HG03095 (cell line): ENCODE results near the gene PLXNA2.

Experiments used
- ATAC-seq: cut with Tn5 transposase; IDR thresholded peaks from one replicate; pipeline ENCODE4 v1.9.1; 2021; ENCODE audit warnings: moderate library complexity; ENCODE audit not compliant: unreplicated experiment

Gene PLXNA2

DNA sequence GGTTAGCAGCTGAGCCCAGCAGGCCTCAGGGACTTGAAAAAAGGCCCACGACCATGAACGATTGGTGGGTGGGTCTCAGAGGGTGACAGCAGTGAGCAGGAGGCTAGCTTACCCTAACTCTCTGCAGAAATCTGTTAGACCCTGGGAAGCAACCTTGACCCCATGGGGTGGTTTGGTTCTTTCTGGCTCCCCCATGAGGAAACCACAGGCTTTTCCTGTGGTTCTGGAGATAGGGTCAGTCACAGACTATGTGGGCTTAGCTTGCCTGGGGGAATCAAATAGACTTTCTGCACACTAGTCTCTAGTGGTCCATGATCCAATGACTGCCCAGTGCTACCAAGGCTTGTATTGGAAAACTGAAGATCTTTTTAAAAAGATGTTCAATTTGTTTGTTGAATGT is 118.1 kb downstream of the PLXNA2 start:
- no peak for ATAC-seq

DNA sequence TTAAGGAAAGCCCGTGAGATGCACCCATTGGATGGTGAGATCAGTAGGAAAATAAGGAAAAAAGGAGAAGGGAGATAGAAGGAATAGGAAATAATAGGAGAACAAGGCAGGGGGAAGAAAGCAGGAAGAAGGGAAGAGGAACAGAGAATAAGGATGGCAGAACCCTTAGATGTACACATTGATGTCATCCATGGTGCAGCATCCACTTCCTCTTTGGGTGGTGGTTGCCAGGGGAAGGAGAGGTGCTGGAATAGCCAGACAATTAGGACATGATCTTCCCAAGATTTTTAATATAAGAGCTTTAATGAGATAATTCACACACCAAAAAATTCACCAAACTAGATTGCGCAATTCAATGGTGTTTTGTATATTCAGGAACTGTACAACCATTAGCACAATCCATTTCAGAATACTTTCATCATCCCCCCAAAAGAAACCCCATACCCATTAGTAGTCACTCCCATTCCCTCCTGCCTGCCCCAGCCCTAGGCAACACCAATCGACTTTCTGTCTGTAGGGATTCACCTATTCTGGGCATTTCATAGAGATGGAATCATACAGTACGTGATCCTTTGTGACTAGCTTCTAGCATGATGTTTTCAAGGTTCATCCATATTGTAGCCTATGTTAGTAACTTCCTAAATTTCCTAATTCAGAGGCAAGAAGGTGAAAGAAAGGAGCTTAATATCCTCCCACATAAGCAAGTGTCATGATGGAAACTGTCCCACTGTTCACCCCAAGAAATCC is 121.4 kb downstream of the PLXNA2 start:
- no peak for ATAC-seq

GRCh38 chr1:208121813-208122364 is 122.3 kb downstream of the PLXNA2 start:
- ATAC-seq: no peak

- no peak for ATAC-seq
Measured at GRCh38 chr1:208120431-208120790, 123.8 kb downstream of the PLXNA2 start.

DNA sequence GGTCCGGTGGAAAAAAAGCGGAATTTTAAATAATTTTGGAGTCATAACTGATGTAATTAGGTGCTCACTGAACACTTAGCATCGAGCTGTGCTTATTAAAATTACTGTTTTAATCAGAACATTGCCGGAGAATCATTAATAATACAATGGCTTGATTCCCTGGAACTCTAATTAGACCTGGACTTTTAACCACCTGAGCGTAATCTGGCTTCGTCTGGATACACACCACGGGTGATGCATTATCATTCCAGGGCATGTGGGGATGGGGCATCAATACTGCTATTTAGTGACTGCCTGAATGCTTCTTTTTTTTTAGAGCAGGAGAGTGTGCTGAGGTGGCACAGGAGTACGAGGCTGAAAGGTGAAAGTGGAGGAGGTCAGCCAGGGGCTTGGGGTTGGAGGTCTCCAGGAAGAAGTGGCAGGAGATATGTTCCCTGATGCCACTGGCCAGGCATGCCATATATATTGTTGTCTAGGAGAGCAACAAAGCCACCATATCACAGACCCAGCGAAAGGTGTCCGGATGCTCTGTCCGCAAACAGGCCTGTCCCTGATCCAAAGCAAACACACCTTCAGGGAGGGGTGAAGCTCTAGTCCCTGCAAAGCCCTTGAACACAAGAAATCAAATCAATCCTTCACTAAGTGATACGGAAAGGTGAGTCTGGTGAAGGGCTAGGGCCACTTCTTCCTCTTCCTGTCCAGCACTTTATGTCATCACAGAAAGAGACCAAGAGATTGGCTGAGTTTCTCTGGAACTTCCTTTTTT is 125.2 kb downstream of the PLXNA2 start:
- no peak for ATAC-seq

- no peak for ATAC-seq
Measured at GRCh38 chr1:208118306-208118705, 125.9 kb downstream of the PLXNA2 start.

DNA sequence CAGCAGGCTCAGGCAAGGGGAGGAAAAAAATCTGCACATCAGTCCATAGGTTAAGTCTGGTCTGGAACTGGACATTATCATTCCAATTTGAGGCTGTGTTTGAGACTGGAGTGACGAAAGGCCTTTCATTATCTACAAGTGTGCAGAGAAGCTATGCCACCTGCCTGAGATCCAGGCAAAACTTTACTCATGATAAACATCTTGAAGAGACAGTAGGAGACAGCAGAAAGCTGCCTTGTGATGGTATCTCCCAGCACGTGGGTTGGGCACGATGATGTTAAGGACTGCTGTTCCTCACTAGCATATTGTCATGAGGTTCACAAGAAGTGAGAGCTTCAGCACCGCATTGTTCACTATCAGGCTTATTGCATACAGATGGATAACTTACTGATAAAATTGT is 126.4 kb downstream of the PLXNA2 start:
- no peak for ATAC-seq

- ATAC-seq: no peak
Measured at GRCh38 chr1:208117409-208117808, 126.8 kb downstream of the PLXNA2 start.

- ATAC-seq: no peak
Measured at GRCh38 chr1:208115924-208116640, 128.1 kb downstream of the PLXNA2 start.

DNA sequence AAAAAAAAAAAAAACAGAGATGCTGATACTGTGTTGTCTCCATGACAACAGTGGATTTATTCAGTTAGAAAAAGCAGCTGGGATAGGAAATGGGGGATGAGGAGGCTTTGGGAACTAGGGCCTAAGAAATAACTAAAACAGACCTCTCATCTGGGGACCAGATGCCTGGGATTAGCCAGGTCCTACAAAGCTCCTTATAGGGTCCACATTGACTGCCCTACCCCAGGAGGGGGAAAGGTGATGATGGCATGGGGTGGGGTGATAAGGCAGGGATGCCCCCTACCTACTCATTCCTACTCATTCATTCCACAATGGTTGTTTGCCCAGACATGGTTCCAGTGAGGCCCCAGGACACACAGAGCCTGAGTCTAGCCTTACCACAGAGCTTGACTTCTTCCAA is 131.2 kb downstream of the PLXNA2 start:
- no peak for ATAC-seq

DNA sequence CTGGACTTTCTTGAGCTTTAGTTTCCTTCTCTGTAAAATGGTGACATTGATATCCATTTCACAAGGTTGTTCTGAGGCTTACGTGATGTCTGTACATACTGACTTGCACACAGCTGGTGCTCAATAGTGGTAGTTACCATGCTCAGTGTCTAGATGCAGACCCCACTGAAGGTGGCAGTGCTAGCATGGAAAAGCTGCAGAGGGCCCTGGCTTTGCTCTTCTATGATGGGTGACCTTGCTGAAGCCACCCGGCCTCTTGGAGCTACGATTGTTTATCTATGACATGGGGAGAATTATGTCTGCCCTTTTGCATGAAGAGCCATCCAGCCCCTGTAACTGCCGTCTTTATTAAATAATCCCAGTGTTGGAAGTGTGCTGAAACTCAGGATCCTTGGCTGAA is 131.8 kb downstream of the PLXNA2 start:
- ATAC-seq: no peak

GRCh38 chr1:208111646-208112190 is 132.5 kb downstream of the PLXNA2 start:
- no peak for ATAC-seq

GRCh38 chr1:208110296-208110695 is 133.9 kb downstream of the PLXNA2 start:
- no peak for ATAC-seq

DNA sequence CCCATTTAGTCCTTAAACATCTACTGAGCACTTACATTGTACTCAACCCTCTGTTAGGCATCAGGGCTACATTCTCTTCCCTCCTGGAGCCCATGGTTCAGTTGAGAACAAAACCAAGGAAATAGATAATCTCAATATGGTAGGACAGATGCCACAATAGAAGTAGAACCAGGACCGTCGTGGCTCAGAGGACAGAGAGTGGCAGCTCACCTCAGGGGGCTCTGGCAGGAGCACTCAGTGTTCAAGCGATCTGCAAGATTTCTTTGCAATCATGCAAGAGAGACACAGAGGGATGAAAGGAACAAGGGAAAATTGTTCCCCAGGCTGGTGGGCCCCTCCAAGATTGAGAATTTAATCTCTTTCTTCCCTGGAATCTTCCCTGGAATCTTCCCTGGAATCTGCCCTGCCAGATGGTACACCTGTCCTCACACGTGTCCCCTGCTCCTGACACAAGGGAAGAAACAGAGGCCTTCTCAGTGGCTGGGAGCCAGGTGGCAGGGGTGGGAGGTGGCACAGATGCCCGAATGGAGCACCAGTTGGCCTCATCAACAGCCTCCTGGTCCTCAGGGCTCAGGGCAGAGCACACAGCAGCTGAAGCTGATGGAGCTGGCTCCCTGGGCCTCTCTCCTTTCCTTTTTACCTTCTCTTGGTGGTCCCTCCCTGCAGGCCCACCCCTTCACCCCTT is 135.4 kb downstream of the PLXNA2 start:
- no peak for ATAC-seq

DNA sequence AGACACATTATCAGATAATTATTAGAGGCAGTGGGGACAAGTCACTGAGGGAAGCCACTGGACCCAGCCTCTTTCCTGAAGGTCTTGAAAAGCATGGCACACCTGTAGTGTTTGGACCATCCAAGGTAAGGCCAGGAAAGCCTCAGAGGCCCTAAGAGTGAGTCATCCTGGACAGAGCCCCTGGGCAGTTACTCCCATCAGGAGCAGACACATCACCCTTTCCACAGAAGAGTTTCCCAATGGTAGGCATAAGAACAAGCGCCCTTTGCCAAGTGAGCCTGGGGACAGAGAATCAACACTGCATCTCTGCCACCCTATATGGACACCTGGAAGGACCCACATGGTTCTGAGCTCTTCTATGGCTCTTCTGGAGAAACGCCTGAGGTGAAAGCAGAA is 136.0 kb downstream of the PLXNA2 start:
- no peak for ATAC-seq

DNA sequence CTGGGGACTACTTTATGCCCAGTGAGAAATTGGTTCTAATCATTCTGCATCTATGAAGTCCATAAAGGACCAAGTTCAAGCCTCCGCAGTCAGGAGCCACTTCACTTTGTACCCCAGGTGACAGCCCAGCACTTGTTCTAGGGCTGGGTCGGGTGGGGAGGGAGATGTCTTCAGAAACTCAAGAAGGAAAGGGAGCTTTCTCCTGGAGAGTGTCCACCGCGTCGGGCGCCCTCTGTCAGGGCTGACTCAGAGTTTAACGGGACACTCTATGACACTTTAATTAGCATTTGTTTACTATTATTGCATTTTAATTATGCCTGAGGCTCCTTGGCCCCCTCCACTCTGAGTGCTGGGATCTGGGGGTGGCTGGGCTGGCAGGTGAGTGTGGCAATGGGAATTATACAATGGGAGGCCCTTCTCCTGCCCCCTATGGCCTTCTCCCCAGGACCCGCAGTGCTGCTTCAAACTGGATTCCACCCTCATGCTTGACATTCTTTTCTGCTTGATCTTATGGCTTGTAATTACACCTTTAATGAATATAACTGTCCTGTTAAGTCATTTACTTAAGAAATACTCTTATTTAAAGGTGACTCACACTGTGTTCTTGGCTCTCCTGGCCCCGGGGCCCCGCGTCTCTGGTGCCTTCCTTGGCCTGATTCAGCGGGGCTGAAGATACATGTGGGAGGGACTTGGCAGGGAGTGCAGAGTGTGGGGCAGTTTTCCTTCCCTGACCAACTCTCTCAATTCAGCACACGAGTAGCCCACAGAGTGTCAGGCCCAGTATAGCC is 136.6 kb downstream of the PLXNA2 start:
- ATAC-seq: no peak

DNA sequence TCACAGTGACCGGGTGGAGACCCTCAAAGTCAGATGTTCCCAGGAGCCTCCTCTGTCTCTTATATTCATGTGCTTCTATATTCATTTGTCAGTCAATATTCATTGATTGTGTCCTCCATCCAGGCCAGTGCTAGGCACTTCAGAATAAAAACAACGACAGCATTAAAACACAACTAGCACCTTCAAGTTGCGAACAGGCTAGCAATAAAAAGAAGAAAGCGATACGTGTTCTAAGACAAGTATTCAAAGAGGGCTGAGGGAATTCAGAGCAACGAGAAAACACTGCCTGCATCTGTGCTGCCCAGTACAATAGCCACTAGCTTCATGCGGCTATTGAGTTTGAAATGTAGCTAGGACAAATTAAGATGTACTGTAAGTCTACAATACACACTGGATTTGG is 138.0 kb downstream of the PLXNA2 start:
- ATAC-seq: no peak

GRCh38 chr1:208105756-208106155 is 138.4 kb downstream of the PLXNA2 start:
- ATAC-seq: no peak

DNA sequence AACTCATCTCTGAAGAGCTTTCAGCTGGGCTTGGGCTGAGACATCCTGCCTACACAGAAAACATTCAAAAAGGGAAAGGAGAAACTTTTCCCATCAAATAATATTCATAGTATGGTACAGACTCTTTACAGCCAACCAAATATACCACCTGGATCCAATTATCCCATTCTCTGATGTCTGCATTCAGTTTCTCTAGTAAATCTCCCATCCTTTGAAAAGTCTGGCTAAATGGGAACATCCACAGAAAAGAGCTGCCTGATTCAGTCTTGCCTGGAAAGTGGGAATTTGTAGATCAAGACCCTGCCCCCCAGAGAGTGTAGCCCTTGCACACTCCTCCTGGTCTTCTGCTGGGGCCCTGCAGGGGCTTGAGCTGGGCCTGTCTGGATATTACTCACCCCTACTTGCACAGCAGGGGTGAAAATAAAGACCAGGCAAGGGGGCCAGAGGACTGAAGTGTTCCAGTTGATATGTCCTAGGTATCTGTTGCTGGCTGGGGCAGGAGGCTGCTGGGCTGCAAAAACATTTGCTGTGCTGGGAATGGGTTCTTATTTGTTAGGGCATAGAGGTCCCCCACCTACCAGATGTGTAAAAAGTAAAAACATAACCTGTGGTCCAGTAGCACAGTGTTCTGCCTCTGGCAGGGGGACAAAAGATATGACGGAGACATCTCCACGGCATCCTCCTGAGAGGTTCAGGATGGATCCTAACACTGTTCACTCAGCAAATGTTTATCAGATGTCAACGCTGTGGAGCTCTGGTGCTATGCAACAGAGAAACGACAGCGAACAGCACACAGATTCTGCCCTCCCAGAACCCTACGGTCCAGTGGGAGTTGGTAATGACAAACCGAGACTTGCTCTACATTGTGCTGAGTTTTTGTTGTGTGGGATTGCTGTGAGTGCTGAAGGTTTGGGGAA is 140.3 kb downstream of the PLXNA2 start:
- ATAC-seq: no peak
